Middle frontal gyrus (tissue), 1 donor: ENCODE results near the gene SH3BGRL.
"Not testable (repeated sequence)": the region's sequence is repeated elsewhere in the genome, so short reads cannot be mapped to it uniquely, and the experiment has no call there.

Experiments used
- DNase-seq: peaks from one replicate; pipeline ENCODE4 v3.0.0-alpha.2; 2015; ENCODE audit warnings: low spot score; ENCODE audit errors: extremely low spot score

The SH3BGRL gene

DNA sequence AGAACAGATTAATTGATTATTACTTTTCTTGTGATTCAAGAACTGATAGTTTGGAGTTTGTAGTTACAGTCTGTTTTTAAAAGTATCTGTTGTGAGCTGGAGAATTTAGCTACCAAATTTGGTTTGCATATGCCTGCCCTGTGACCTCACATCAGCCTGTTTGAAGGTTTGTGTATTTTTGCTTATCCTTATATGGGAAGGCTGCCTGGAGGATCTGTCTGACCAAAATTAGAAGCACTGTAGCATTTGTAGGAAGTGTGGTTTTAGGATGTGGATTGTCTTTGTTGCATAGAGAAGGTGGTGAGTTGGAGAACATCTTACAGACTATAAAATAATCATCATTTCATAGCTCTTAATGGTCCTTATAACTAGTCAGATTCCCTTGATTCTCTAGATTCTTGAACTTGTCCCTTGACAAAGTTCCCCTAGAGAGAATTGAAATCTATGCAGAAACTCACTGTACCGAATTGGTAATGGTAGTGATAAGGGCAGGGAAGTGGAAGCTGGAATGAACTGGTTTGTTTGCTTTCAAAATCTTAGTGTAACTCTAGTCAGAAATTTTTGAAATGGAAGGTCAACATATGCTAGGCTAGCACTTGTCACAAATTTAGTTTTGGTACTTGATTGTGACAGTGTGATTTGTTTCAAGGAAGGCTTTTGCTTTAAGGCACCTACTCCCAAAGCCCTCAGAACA, 57.3 kb downstream of the SH3BGRL start:
- no peak for DNase-seq

DNA sequence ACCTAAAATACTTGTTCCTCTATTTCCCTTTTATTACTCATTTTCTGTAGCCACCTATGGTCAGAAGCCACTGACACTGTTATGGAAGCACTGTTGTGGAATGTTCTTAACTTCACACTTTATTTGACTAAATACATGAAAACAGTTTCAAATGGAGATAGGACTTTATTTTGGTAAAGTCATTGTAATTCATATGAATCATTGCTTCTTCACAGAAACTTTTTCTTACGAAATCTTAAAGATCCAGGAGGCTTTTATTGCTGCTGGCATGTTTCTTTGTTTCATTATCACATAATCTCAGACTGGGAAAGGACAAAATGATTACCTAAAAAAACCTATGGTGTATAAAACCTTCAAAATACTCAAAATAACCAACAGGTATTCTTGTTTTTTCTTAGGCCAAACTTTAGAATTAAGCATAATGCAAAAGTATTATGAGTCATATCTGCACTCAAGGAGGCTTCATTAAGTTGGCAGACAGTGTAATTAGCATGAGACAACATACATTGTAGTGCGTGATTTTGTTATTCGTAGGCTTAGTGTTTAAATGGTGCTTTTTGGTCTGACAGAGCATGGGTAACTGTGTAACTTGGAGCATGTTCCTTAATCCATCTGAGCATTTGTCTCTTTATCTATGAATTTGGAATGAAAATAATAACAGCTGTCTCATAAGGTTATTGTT, 58.0 kb downstream of the SH3BGRL start:
- no peak for DNase-seq

DNA sequence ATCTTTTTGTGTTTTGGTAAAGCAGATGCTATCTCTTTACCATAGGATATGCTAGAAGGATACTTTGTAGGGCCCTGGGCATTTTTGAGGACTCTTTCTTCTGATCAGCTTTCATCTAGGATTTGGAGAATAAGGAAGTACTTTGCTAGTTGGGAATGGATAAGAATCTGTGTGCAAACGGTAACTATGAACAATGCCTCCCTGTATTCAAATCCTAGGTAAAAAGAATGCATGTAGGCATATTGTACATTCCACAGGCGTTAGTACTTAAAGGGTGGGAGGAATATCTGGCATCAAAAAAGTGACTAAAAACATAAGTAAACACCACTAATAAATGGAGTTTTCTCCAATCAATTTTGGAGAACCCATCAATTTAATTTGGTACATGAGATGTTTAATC, 59.7 kb downstream of the SH3BGRL start:
- no peak for DNase-seq

DNA sequence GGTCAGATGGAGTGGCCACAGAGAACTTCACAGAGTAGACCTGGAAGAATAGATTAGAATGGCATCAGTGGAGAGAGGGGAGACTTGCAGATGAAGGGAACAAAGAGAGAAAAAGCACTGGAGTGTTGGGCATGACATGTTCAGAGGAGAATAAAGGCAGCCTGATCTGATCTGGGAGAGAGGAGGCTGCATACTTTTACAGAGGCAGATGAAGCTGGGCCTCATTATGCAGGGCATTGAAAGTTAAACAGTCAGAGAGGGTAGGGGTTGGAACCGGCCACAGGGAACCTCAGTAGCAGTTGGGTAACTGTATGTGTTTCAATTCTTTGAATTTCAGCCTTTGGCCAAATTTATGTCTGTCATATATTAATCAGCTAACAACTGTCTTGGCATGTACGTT, 61.2 kb downstream of the SH3BGRL start:
- no peak for DNase-seq

DNA sequence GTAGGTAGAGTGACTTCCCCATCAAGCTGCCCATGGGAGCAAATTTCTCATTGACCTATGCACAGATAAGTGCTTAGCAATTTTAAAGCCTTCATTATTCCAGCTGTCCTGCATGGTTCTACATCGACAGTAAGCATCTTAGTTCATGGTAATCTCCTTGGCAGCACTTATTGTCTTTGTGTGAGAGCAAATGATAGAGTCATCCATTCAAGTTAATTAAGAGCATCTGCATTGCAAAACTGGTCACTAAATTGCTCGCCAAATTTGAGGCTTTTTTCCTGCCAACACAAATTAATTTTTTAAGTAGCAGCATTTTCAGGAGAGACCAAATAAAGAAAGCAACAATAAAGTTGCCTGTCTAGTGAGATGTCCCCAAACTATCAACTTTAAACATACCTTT, 76.7 kb downstream of the SH3BGRL start:
- no peak for DNase-seq

DNA sequence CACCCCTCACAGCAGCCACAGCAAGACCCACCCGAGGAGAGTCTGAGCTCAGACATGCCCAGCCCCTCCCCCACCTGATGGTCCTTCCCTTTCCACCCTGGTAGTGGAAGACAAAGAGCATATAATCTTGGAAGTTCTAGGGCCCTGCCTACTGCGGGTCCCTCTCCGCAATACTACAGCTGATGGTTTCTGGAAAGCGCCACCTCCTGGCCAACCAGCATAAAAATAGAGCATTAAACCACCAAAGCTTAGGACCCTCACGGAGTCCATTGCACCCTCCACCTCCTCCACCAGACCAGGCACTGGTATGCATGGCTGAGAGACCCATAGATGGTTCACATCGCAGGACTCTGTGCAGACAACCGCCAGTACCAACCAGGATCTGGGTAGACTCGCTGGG, 78.2 kb downstream of the SH3BGRL start:
- DNase-seq, result no peak

DNA sequence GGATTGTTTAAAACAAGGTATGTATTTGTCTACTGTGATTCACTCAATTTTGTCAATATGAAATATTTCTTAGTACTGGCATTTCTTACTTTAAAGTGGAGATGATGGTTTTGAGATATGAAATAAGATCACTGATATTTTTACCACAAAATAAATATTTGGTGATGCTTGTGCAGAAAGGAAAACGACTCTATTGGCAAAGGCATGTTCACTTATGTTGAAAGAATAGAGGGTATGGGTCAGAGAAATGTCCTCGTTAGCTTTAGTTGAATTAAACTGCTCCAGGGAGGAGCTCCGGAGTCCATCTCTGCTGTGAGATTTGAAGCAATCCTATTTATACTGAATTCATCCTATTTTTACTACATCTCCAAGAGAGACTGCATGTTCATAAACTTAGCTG, 84.2 kb downstream of the SH3BGRL start:
- DNase-seq, result no peak

DNA sequence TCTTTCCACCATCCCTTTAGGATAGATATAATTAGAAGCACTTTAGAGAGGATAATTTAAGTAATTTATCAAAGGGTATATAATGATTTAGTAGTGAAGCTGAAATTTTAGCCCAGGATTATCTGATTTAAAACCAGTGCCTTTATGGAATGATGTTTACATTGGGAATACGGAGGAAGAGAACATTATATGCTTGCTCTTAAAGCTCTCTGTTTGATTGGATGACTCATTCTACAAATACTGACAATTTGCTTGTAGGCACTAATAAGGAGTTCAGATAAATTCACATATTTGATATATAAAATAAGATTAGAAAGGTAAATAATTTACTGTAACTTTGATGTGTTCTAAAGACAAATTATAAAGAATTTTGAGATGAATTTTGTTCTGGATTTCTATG, 84.7 kb downstream of the SH3BGRL start:
- no peak for DNase-seq

DNA sequence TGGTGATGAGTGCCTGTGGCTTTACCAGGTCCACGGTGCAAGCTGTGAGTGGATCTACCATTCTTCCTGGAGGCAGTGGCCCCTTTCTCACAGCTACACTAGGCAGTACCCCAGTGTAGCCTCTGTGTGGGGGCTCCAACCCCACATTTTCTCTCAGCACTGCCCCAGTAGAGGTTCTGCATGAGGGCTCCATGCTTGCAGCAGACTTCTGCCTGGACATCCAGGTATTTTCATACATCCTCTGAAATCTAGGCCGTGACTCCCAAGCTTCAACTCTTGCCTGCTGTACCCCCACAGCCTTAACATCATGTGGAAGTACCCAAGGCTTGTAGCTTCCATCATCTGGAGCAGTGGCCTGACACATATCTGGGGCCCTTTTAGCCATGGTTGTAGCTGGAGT, 90.1 kb downstream of the SH3BGRL start:
- DNase-seq, result no peak

DNA sequence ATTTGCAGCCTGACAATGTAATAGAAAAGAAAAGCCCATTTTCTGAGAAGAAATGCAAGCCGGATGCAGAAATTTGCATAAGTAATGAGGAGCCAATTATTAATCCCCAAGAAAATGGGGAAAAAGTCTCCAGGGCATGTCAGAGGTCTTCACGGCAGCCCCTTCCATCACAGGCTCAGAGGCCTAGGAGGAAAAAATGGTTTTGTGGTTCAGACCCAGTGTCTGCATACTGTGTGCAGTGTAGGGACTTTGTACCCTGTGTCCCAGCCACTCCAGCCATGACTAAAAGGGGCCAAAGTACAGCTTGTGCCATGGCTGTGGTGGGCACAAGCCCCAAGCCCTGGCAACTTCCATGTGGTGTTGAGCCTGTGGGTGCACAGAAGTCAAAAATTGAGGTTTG, 92.2 kb downstream of the SH3BGRL start:
- no peak for DNase-seq

DNA sequence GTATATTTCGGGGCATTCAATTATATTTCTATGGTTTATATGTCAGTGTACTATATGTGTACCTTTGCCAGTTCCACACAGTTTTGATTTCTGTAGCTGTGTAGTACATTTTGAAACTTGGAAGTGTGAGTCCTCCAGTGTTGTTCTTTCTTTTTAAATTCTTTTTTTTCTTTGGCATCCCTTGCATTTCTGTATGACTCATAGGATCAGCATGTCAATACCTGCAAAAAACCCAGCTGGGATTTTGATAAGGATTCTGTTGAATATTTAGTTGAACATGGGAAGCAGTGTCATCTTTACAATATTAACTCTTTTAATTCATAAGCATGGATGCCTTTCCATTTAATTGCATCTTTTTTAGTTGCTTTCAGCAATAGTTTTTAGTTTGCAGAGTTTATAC, 100.0 kb downstream of the SH3BGRL start:
- DNase-seq, result no peak

DNA sequence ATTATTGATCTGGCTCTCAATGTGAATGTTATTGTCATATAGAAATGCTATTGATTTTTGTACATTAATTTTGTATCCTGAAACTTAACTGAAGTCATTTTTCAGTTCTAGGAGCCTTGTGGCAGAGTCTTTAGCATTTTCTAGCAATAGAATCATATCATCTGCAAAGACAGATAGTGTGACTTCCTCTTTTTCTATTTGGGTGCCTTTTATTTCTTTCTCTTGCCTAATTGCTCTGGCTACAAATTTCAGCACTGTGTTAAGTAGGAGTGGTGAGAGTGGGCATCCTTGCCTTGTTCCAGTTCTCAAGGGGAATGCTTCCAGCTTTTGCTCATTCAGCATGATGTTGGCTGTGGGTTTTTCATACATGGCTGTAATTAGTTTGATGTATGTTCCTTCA, 102.7 kb downstream of the SH3BGRL start:
- DNase-seq, result no peak

DNA sequence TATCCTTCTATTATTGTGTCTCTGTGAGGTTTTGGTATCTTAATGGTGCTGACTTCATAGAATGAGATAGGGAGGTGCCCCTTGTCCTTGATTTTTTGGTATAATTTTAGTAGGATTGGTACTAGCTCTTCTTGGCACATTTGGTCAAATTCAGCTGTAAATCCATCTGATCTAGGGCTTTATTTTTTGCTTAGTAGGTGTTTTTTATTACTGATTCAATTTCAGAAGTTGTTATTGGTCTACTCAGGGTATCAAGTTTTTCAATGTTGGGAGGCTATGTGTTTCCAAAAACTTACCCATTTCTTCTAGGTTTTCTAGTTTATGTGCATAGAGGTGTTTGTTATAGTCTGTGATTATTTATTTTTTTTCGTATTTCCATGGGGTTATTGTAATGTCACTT, 103.3 kb downstream of the SH3BGRL start:
- no peak for DNase-seq

DNA sequence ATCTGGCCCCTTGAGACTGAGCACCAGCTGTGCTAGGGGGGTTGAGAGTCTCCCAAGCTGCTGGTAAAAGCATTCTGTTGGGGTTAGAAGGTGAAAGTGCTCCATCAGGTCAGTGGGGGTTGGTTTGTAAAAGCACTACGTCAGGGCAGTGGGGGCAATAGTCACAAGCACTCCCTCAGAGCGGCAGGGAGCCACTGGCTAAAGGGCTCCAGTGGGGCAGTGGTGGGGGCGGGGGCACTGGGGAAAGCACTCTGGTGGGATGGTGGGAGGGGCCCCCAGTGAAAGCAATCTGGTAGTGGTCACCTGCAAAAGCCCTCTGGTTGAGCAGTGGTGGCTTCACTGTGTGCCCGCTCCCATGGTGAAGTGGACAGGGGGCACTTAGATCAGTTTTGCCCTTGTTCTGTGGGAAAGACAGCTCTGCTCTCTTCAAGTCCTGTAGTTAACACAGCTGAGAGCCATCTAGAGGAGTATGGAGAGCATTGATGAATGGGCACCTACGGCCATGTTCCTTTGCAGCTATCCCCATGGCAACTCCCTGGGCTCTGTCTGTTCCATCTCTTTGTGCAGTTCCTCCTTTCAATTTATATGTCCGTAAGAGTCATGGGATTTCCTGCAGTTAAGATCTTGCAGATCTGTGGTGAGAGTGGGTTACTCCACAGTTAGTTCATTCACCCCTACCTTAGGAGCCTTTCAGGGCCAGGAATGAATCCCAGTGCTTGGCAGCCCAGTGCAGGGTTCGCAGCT, 106.4 kb downstream of the SH3BGRL start:
- DNase-seq, result no peak

DNA sequence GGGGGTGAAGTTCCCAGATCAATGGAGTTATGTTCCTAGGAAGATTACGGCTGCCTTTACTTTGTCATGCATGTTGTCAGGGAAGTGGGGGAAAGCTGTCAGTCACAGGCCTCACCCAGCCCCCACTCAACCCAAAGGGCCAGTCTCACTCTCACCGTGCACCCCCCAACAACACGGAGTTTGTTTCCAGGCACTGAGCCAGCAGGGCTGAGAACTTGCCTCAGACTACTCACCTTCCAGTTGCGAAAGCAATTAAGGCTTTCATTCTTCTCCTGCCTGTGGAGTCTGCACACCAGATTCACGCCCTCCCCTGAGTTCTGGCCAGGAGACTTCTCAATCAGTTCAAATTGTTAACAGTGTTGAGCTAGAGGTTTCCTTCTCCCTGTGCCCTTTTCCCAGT, 114.3 kb downstream of the SH3BGRL start:
- no peak for DNase-seq

DNA sequence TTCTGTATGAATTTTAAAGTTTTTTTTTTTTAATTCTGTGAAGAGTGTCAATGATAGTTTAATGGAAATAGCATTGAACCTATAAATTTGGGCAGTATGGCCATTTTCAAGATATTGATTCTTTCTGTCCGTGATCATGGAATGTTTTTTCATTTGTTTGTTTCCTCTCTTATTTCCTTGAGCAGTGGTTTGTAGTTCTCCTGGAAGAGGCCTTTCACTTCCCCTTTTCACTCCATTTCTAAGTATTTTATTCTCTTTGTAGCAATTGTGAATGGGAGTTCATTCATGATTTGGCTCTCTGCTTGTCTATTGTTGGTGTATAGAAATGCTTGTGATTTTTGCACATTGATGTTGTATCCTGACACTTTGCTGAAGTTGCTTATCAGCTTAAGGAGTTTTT, 129.8 kb downstream of the SH3BGRL start:
- DNase-seq, result not testable (repeated sequence)

DNA sequence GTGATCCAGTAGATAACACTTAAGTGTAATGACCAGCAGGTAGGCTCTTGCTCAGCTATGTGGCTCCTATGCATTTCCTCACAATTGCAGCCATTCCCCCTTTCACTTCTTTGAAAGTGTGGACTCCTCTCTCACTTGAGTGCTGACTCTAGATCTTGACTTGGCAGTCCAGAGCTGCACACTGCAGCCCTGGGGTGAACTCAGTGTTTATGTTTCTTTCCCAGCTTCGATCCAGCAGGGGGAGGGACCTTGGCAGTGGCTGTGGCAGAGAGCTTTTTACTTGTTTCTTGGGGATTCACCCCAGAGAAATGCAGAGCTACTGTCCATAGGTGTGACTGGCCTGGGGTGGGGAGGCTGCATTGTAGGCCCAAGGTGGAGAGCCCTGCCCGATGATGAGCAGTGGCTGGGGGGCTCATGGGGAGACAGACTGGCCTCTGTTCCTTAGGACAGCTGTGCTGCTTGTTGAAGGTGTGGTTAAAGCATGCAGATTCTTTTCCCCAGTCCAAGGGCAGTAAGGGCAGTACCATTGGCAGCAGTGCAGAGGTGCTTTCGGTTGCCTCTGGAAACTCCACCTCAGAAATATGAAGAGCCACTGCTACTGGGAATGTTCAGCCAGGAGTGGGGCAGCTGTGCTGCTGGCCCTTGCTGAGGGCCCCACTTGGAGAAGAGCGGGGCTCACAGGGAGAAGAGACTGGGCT, 134.7 kb downstream of the SH3BGRL start:
- DNase-seq, result no peak

DNA sequence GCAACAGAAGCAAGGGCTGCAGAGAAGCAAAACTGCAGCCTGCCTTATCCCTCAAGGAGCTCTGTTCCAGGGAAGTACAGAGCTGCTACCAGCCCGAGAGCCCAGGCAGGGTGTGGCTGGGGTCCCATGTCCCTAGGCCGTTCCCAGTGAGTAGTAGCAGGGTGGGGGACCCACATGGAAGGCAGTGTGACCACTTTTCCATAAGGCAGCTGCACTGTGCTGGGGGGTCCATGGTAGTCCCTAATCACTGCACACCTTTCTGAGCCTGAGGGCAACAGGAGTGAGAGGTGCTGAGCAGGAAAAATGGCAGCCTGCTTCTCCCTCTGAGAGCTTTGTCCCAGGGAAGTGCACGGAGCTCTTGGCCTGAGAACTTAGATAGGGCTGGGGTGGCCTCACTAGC, 135.9 kb downstream of the SH3BGRL start:
- no peak for DNase-seq

DNA sequence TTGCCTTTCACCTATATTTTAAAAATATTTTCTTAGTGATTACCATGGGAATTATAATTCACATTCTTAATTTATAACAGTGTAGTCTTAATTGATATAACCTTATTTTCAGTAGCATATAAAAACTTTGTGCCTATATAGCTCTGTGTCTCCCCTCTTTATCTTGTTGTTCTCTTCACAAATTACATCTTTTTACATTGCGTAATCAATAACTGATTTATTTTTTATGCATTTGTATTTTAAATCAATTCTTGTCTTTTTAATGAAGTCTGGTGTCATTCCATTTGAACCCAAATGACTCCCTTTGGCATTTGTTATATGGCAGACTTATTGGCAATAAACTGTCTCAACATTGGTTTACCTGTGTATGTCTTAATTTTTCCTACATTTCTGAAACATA, 137.0 kb downstream of the SH3BGRL start:
- DNase-seq, result no peak

DNA sequence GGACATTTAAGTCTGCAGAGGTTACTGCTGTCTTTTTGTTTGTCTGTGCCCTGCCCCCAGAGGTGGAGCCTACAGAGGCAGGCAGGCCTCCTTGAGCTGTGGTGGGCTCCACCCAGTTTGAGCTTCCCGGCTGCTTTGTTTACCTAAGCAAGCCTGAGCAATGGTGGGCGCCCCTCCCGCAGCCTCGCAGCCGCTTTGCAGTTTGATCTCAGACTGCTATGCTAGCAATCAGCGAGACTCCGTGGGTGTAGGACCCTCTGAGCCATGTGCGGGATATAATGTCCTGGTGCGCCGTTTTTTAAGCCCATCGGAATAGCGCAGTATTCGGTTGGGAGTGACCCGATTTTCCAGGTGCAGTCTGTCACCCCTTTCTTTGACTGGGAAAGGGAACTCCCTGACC, 143.4 kb downstream of the SH3BGRL start:
- not testable (repeated sequence) for DNase-seq
